ENCODE results near the gene GABBR1.
A peak's percentile ranks its signal among the peaks of the same experiment; 100 is the strongest.

Gene GABBR1

DNA sequence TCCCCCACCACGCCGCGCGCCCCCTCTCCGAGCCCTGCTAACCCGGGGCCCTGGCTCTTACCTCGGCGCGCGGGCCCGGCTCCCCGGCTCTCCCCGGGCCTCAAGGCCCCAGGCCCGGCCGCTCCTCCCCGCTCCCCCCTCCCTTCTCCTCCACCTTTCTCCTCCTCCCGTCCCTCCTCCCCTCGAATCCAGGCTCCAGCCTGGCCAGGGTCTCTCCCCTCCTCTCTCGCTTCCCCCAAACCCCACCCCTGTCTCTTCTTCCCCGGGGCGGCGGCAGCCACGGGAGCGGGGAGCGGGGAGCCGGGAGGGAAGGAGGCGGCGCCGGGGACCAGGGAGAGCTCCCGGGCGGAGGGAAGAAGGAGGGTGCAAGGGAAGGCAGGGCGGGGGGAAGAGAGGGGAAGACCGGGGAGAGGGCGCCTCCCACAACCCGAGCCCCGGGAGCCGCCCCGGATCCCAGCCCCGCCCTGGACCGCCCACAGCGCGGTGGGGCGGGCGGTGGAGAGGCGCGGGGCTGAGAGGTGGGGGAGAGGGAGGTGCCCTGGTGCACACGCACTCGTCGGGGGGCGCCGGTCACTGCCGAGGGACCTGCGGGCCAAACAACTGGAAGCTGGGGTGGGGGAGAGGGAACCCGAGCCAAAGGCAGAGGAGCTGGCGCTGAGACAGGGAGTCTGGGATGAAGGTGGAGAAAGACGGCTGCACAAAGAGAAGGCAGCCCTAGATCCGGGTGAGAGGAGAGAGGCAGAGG, at the start of gene GABBR1:
Gene GABBR1 (minus strand): TSS at position 395 of the 745 bp plus-strand sequence. CDS start 798 bp downstream, outside the sequence.
- peak within 1 kb of the TSS; percentile 58 to 60 for H3K9ac ChIP-seq (ENCODE audit: low read depth in 1 of 2, low read length in 2 of 2)
- peaks cover 14 to 24% of the 10 kb centered on the region in 2 donors for H3K4me1 ChIP-seq (ENCODE audit: control insufficient read depth in 2 of 2, insufficient read depth in 2 of 2, low read length in 2 of 2)
- peak within 1 kb of the TSS; percentile 56 to 59 for H3K27ac ChIP-seq (ENCODE audit: low read depth in 2 of 2, low read length in 2 of 2)
- peak within 1 kb of the TSS; percentile 68 to 78 for H3K4me3 ChIP-seq (ENCODE audit: low read length in 2 of 2)
- H3K27me3 ChIP-seq (ENCODE audit: control insufficient read depth in 2 of 2, insufficient read depth in 2 of 2, low read length in 2 of 2) = peaks cover 13 to 15% of the 10 kb centered on the region in 2 donors
- H3K9me3 ChIP-seq (ENCODE audit: control insufficient read depth in 2 of 2, low read length in 2 of 2) = no peaks in the 10 kb centered on the region
- H3K36me3 ChIP-seq (ENCODE audit: control insufficient read depth in 2 of 2, insufficient read depth in 2 of 2, low read length in 2 of 2) = no peaks in the 10 kb centered on the region

DNA sequence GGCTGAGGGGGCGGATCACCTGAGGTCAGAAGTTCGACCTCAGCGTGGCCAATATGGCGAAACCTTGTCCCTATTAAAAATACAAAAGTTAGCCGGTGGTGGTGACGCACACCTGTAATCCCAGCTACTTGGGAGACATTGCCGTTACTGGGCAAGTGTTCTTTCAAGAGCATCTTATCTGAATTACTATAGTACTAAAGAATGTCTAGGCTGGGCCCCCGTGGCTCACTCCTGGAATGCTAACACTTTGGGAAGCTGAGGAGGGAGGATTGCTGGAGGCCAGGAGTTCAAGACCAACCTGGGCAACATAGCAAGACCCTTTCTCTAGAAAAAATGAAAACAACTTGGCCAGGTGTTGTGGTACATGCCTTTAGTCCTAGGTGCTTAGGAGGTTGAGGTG, 48.8 kb upstream of the GABBR1 start:
- Histone ChIP-seq H3K36me3 (ENCODE audit: control insufficient read depth in 2 of 2, insufficient read depth in 2 of 2, low read length in 2 of 2) (no peaks in the 10 kb centered on the region), H3K4me3 (ENCODE audit: low read length in 2 of 2) (no peak overlapping the region), H3K9ac (ENCODE audit: low read depth in 1 of 2, low read length in 2 of 2) (no peak overlapping the region), H3K27ac (ENCODE audit: low read depth in 2 of 2, low read length in 2 of 2) (no peak overlapping the region), H3K27me3 (ENCODE audit: control insufficient read depth in 2 of 2, insufficient read depth in 2 of 2, low read length in 2 of 2) (no peaks in the 10 kb centered on the region), H3K4me1 (ENCODE audit: control insufficient read depth in 2 of 2, insufficient read depth in 2 of 2, low read length in 2 of 2) (no peaks in the 10 kb centered on the region), H3K9me3 (ENCODE audit: control insufficient read depth in 2 of 2, low read length in 2 of 2) (no peaks in the 10 kb centered on the region)

DNA sequence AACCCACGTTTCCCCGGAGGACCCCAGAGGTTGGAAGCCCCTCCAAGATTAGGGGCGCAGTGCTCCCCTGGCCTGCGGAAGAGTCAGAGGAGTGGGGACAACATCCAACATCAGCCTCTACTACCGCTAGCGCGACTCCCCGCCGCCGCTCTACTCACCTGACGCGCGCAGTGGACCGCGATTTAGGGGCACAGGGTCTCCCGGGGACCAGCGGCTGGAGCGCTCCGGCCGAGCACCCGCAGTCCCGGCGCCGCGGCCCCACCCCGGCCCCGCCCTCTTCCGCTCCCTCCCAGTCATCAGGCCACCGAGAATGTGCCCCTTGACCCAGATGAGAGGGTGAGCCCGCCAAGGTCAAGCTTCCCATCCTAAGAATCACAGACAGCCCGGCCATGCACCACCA, 47.9 kb upstream of the GABBR1 start, which contains the start of gene ZFP57:
Gene ZFP57 (minus strand): TSS at position 249 of the 400 bp plus-strand sequence. CDS start 4,149 bp downstream, outside the sequence.
- H3K9ac ChIP-seq (ENCODE audit: low read depth in 1 of 2, low read length in 2 of 2) = peak within 1 kb of the TSS in 1 of 2 donors; percentile 14
- no peaks in the 10 kb centered on the region for H3K36me3 ChIP-seq (ENCODE audit: control insufficient read depth in 2 of 2, insufficient read depth in 2 of 2, low read length in 2 of 2)
- no peaks in the 10 kb centered on the region for H3K4me1 ChIP-seq (ENCODE audit: control insufficient read depth in 2 of 2, insufficient read depth in 2 of 2, low read length in 2 of 2)
- peak within 1 kb of the TSS in 1 of 2 donors; percentile 53 for H3K4me3 ChIP-seq (ENCODE audit: low read length in 2 of 2)
- no peaks in the 10 kb centered on the region for H3K27me3 ChIP-seq (ENCODE audit: control insufficient read depth in 2 of 2, insufficient read depth in 2 of 2, low read length in 2 of 2)
- H3K27ac ChIP-seq (ENCODE audit: low read depth in 2 of 2, low read length in 2 of 2) = no peak within 1 kb of the TSS
- no peaks in the 10 kb centered on the region for H3K9me3 ChIP-seq (ENCODE audit: control insufficient read depth in 2 of 2, low read length in 2 of 2)

DNA sequence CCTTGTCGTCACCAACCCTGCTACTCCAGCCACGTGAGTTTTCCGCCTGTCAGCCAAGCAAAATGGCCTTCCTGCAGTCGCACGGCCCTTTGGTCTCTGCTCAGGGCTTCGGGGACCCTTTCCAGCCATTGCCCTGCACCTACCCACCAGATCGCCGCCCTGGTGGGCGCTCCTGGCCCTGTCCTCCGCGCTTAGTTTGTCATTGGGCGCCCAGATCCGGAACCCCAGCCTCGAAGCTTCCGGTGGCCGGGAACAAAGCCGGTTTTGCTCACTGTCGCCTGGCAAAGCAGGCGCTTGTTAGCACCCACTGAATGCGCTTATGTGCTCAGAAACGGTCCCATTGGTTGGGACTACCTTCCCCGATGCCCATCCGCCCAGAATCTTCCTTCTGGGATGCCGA, 47.4 kb upstream of the GABBR1 start:
- H3K4me1 ChIP-seq (ENCODE audit: control insufficient read depth in 2 of 2, insufficient read depth in 2 of 2, low read length in 2 of 2) = no peaks in the 10 kb centered on the region
- H3K27me3 ChIP-seq (ENCODE audit: control insufficient read depth in 2 of 2, insufficient read depth in 2 of 2, low read length in 2 of 2) = no peaks in the 10 kb centered on the region
- no peak overlapping the region for H3K27ac ChIP-seq (ENCODE audit: low read depth in 2 of 2, low read length in 2 of 2)
- no peaks in the 10 kb centered on the region for H3K9me3 ChIP-seq (ENCODE audit: control insufficient read depth in 2 of 2, low read length in 2 of 2)
- peak overlapping the region in 1 of 2 donors; percentile 53 for H3K4me3 ChIP-seq (ENCODE audit: low read length in 2 of 2)
- H3K9ac ChIP-seq (ENCODE audit: low read depth in 1 of 2, low read length in 2 of 2) = peak overlapping the region in 1 of 2 donors; percentile 14
- no peaks in the 10 kb centered on the region for H3K36me3 ChIP-seq (ENCODE audit: control insufficient read depth in 2 of 2, insufficient read depth in 2 of 2, low read length in 2 of 2)

DNA sequence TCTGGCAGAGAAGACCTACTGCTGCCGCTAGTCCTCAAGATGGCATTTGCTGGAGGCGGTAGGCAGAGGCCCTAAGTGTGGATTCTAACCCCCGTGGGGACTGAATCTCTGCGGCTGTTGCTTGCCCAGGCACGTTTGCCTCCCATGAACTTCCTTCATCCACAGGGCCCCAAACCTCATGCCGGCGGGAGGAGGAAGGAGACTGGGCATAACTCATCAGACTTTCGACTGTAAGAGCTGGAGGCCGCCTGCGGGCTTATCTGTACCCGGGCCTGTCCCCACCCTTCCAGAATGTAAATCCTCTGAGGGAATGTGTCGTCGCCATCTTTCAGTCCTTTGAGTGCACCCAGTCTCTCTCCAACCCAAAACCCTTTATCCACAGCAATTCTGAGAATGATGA, 47.0 kb upstream of the GABBR1 start:
- Histone ChIP-seq H3K27ac (ENCODE audit: low read depth in 2 of 2, low read length in 2 of 2) (no peak overlapping the region), H3K9me3 (ENCODE audit: control insufficient read depth in 2 of 2, low read length in 2 of 2) (no peaks in the 10 kb centered on the region), H3K27me3 (ENCODE audit: control insufficient read depth in 2 of 2, insufficient read depth in 2 of 2, low read length in 2 of 2) (no peaks in the 10 kb centered on the region), H3K9ac (ENCODE audit: low read depth in 1 of 2, low read length in 2 of 2) (no peak overlapping the region), H3K36me3 (ENCODE audit: control insufficient read depth in 2 of 2, insufficient read depth in 2 of 2, low read length in 2 of 2) (no peaks in the 10 kb centered on the region), H3K4me1 (ENCODE audit: control insufficient read depth in 2 of 2, insufficient read depth in 2 of 2, low read length in 2 of 2) (no peaks in the 10 kb centered on the region), H3K4me3 (ENCODE audit: low read length in 2 of 2) (no peak overlapping the region)

DNA sequence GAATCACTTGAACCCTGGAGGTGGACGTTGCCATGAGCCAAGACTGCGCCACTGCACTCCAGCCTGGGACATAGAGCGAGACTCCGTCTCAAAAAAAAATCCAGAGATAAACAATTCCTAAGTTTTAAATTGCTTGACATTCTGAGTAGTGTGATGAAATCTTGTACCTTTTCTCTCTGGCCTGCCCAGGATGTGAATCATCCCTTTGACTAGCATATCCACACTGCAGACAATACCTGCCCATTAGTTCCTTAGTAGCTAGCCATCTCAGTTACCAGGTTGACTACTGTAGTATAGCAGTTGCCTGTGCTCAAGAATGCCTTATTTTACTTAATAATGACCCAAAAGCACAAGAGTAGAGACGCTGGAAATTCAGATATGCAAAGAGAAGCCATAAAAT, 45.1 kb upstream of the GABBR1 start:
- no peaks in the 10 kb centered on the region for H3K9me3 ChIP-seq (ENCODE audit: control insufficient read depth in 2 of 2, low read length in 2 of 2)

DNA sequence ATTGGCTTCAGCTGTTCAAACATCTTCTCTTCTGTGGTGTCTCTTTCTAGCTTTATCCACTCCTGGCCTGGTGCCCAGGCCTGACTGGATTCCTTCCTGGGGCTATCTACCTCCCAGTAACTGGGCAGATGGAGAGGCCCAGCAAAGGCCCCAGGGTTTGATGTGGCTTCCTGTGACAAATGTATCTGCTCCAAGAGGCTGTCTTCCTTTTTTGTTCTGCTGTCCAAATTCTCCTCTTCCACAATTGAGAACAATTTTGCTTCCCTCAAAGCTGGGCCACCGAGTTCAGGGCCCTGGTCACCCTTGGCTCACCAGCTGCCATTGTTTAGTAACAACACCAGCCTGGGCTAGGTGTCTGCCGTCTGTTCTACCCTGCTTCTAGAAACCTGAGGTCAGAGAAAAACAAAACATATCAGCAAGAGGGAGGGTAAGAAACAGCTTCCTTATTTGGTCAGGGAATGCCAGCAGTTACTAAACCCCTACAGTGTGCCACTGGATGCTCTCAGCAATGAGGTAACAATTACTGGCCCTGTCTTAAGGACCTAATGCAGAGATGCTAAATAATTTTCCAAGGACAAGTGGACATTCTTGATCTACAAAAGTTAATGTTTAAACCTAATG, 44.1 kb upstream of the GABBR1 start:
- Histone ChIP-seq H3K4me1 (ENCODE audit: control insufficient read depth in 2 of 2, insufficient read depth in 2 of 2, low read length in 2 of 2) (no peaks in the 10 kb centered on the region), H3K27me3 (ENCODE audit: control insufficient read depth in 2 of 2, insufficient read depth in 2 of 2, low read length in 2 of 2) (no peaks in the 10 kb centered on the region), H3K4me3 (ENCODE audit: low read length in 2 of 2) (no peak overlapping the region), H3K9ac (ENCODE audit: low read depth in 1 of 2, low read length in 2 of 2) (no peak overlapping the region), H3K9me3 (ENCODE audit: control insufficient read depth in 2 of 2, low read length in 2 of 2) (no peaks in the 10 kb centered on the region), H3K27ac (ENCODE audit: low read depth in 2 of 2, low read length in 2 of 2) (no peak overlapping the region), H3K36me3 (ENCODE audit: control insufficient read depth in 2 of 2, insufficient read depth in 2 of 2, low read length in 2 of 2) (no peaks in the 10 kb centered on the region)

More for the DNA sequence above, 45.1 kb upstream of the GABBR1 start:
- Histone ChIP-seq H3K4me1 (ENCODE audit: control insufficient read depth in 2 of 2, insufficient read depth in 2 of 2, low read length in 2 of 2) (no peaks in the 10 kb centered on the region), H3K27me3 (ENCODE audit: control insufficient read depth in 2 of 2, insufficient read depth in 2 of 2, low read length in 2 of 2) (no peaks in the 10 kb centered on the region), H3K9ac (ENCODE audit: low read depth in 1 of 2, low read length in 2 of 2) (no peak overlapping the region), H3K36me3 (ENCODE audit: control insufficient read depth in 2 of 2, insufficient read depth in 2 of 2, low read length in 2 of 2) (no peaks in the 10 kb centered on the region), H3K4me3 (ENCODE audit: low read length in 2 of 2) (no peak overlapping the region), H3K27ac (ENCODE audit: low read depth in 2 of 2, low read length in 2 of 2) (no peak overlapping the region)

DNA sequence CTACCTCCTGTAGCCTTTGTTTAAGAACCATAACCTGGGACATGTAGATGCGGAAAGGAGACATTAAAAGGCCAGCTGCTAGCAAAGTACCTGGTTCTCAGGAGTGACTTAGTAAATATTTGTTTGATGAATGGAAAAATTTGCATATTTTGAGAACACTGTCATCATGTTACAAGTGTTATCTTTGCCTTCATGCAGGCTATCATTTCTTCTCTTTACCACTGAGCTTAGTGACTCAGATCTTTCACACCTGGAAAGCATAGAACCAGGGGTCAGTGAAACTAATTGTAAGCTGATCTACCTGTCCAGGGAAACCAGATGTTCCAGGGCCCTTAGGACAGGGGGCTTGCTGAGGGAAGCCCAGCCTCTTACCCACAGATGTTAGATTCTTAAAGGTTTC, 42.6 kb upstream of the GABBR1 start:
- Histone ChIP-seq H3K36me3 (ENCODE audit: control insufficient read depth in 2 of 2, insufficient read depth in 2 of 2, low read length in 2 of 2) (no peaks in the 10 kb centered on the region), H3K9me3 (ENCODE audit: control insufficient read depth in 2 of 2, low read length in 2 of 2) (no peaks in the 10 kb centered on the region), H3K27me3 (ENCODE audit: control insufficient read depth in 2 of 2, insufficient read depth in 2 of 2, low read length in 2 of 2) (peaks cover 0 to 3% of the 10 kb centered on the region in 2 donors), H3K9ac (ENCODE audit: low read depth in 1 of 2, low read length in 2 of 2) (no peak overlapping the region), H3K4me3 (ENCODE audit: low read length in 2 of 2) (no peak overlapping the region), H3K27ac (ENCODE audit: low read depth in 2 of 2, low read length in 2 of 2) (no peak overlapping the region), H3K4me1 (ENCODE audit: control insufficient read depth in 2 of 2, insufficient read depth in 2 of 2, low read length in 2 of 2) (no peaks in the 10 kb centered on the region)

DNA sequence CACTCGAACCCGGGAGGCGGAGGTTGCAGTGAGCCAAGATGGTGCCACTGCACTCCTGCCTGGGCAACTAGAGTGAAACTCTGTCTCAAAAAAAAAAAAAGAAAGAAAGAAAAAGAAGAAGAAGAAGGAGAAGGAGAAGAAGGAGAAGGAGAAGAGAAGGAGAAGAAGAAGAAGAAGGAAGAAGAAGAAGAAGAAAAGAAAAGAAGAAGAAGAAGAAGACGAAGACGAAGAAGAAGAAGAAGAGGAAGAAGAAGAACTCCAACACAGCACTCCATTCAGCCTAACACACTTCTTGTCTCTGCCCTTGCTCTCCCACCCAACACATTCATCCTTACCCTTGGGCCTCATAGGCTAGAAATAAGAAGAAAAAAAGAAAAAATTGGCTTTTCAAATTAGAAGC, 41.0 kb upstream of the GABBR1 start:
- Histone ChIP-seq H3K4me1 (ENCODE audit: control insufficient read depth in 2 of 2, insufficient read depth in 2 of 2, low read length in 2 of 2) (no peaks in the 10 kb centered on the region), H3K9me3 (ENCODE audit: control insufficient read depth in 2 of 2, low read length in 2 of 2) (no peaks in the 10 kb centered on the region), H3K27me3 (ENCODE audit: control insufficient read depth in 2 of 2, insufficient read depth in 2 of 2, low read length in 2 of 2) (peaks cover 0 to 3% of the 10 kb centered on the region in 2 donors), H3K27ac (ENCODE audit: low read depth in 2 of 2, low read length in 2 of 2) (no peak overlapping the region), H3K36me3 (ENCODE audit: control insufficient read depth in 2 of 2, insufficient read depth in 2 of 2, low read length in 2 of 2) (no peaks in the 10 kb centered on the region), H3K4me3 (ENCODE audit: low read length in 2 of 2) (no peak overlapping the region), H3K9ac (ENCODE audit: low read depth in 1 of 2, low read length in 2 of 2) (no peak overlapping the region)

DNA sequence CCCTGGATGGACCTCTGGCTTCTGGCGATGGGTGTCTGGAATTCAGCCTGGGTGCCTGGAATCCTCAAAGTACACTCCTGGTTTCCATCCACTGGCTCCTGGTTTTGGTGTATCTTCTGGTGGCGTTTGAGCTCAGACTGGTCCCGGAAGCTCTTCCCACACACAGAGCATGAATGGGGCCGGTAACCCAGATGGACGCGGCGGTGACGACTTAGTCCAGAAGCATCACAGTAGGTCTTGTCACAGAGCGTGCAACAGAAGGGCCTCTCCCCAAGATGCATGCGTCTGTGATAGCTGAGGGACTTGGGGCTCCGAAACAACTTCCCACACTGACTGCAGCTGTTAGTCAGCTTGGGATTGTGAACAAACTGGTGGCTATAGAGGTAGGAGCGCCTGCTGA, 40.2 kb upstream of the GABBR1 start:
- no peak overlapping the region for H3K9ac ChIP-seq (ENCODE audit: low read depth in 1 of 2, low read length in 2 of 2)
- peaks cover 0 to 3% of the 10 kb centered on the region in 2 donors for H3K27me3 ChIP-seq (ENCODE audit: control insufficient read depth in 2 of 2, insufficient read depth in 2 of 2, low read length in 2 of 2)
- H3K4me3 ChIP-seq (ENCODE audit: low read length in 2 of 2) = no peak overlapping the region
- H3K9me3 ChIP-seq (ENCODE audit: control insufficient read depth in 2 of 2, low read length in 2 of 2) = no peaks in the 10 kb centered on the region
- no peaks in the 10 kb centered on the region for H3K4me1 ChIP-seq (ENCODE audit: control insufficient read depth in 2 of 2, insufficient read depth in 2 of 2, low read length in 2 of 2)
- no peaks in the 10 kb centered on the region for H3K36me3 ChIP-seq (ENCODE audit: control insufficient read depth in 2 of 2, insufficient read depth in 2 of 2, low read length in 2 of 2)
- no peak overlapping the region for H3K27ac ChIP-seq (ENCODE audit: low read depth in 2 of 2, low read length in 2 of 2)
